Fibroblast of lung (primary cell): Measurements from ENCODE around the gene C12orf56. TPM values are rescaled to one million over a fixed set of nuclear protein-coding genes. Genes with fewer than 3 reads are reported as not detected.

ENCODE experiments used
- DNase-seq, 2 donors: peaks; one replicate each; pipeline versions ENCODE4 v3.0.0 to v3.0.0-alpha.2; 2010; ENCODE audit warnings: low read depth in 2 of 2
- H2AFZ ChIP-seq: 2 replicates; pipeline ENCODE4 v1.5.1; 2012; ENCODE audit warnings: low read length, control low read depth, inconsistent platforms
- H3K27ac ChIP-seq: 2 replicates; pipeline ENCODE4 v1.5.1; 2011; ENCODE audit warnings: low read length, control low read depth; ENCODE audit not compliant: insufficient read depth
- H3K27me3 ChIP-seq: 2 replicates; pipeline ENCODE4 v1.5.1; 2011; ENCODE audit warnings: mild to moderate bottlenecking, low read length; ENCODE audit not compliant: control insufficient read depth, insufficient read depth
- H3K36me3 ChIP-seq: 2 replicates; pipeline ENCODE4 v1.5.1; 2011; ENCODE audit warnings: low read length; ENCODE audit not compliant: control insufficient read depth, insufficient read depth
- H3K4me1 ChIP-seq: 2 replicates; pipeline ENCODE4 v1.5.1; 2011; ENCODE audit warnings: low read length; ENCODE audit not compliant: control insufficient read depth, insufficient read depth; ENCODE audit errors: extremely low read depth
- H3K4me2 ChIP-seq: 2 replicates; pipeline ENCODE4 v1.5.1; 2011; ENCODE audit warnings: low read length, control low read depth; ENCODE audit not compliant: insufficient read depth; ENCODE audit errors: extremely low read depth
- H3K4me3 ChIP-seq, 4 experiments: fragments of 200-600 bp in 1 of 4; sonication (generic) in 1 of 4; replicated peaks in 1 of 4; 2 replicates each; pipeline ENCODE4 v1.5.1; 2011 to 2016; ENCODE audit warnings: low read length in 4 of 4, low read depth in 3 of 4, mild to moderate bottlenecking in 3 of 4, control low read depth in 2 of 4, inconsistent platforms in 1 of 4, mixed read lengths in 1 of 4; ENCODE audit not compliant: insufficient read depth in 1 of 4; ENCODE audit errors: control extremely low read depth in 1 of 4
- H3K79me2 ChIP-seq: 2 replicates; pipeline ENCODE4 v1.5.1; 2012; ENCODE audit warnings: mild to moderate bottlenecking, low read length, inconsistent platforms; ENCODE audit not compliant: control insufficient read depth, insufficient read depth
- H3K9ac ChIP-seq: 2 replicates; pipeline ENCODE4 v1.5.1; 2011; ENCODE audit warnings: mild to moderate bottlenecking, low read length, control low read depth; ENCODE audit not compliant: insufficient read depth
- H3K9me3 ChIP-seq: 2 replicates; pipeline ENCODE4 v1.5.1; 2012; ENCODE audit warnings: low read depth, low read length; ENCODE audit not compliant: control insufficient read depth, insufficient read depth
- H4K20me1 ChIP-seq: 2 replicates; pipeline ENCODE4 v1.5.1; 2011; ENCODE audit warnings: low read length; ENCODE audit not compliant: control insufficient read depth, insufficient read depth; ENCODE audit errors: extremely low read depth
- CTCF ChIP-seq, 2 donors: IDR thresholded peaks in 1 of 2; conservative IDR thresholded peaks in 1 of 2; 1 replicate in 1 of 2; 2 replicates in 1 of 2; pipeline ENCODE4 v1.5.1; 2011 to 2012; ENCODE audit warnings: low read length in 2 of 2, control low read depth in 1 of 2, inconsistent platforms in 1 of 2, low read depth in 1 of 2, mild to moderate bottlenecking in 1 of 2
- EZH2 ChIP-seq: IDR thresholded peaks from 2 replicates; pipeline ENCODE4 v1.5.1; 2012; ENCODE audit warnings: low read length, control low read depth, mild to moderate bottlenecking; ENCODE audit errors: missing control alignments
- polyA plus RNA-seq, 2 donors: library from polyadenylated mRNA; depleted of rRNA in 1 of 2; stranded (reverse) in 1 of 2; unstranded in 1 of 2; fragments of >200 nt; gene quantifications; 2 replicates each; pipeline ENCODE4 v1.2.1, GENCODE V29; 2011 to 2012; ENCODE audit warnings: missing spikeins in 1 of 2
- total RNA-seq: library from RNA; depleted of rRNA; stranded (reverse); fragments of >200 nt; gene quantifications from 2 replicates; pipeline ENCODE4 v1.2.1, GENCODE V29; 2014

C12orf56 gene
- total and polyA plus RNA-seq, 2 donors (not counting 1 experiment from before 2014, with no cell fraction given) = 0.10 to 1.5 TPM

- Histone ChIP-seq H3K27me3 (no peaks in the 10 kb centered on the region), H3K4me2 (no peak overlapping the region), H4K20me1 (no peaks in the 10 kb centered on the region), H3K36me3 (peaks cover 17% of the 10 kb centered on the region), H3K4me3 (no peak overlapping the region), H3K27ac (no peak overlapping the region), H3K79me2 (no peaks in the 10 kb centered on the region), H3K9ac (no peak overlapping the region), H2AFZ (no peak overlapping the region), H3K9me3 (no peaks in the 10 kb centered on the region), H3K4me1 (no peaks in the 10 kb centered on the region)
- DNase-seq = no peak
- TF ChIP-seq EZH2 (no peak), CTCF (conservative IDR thresholded peaks at IDR 0.05 in 1 of 2, IDR thresholded peaks at IDR 0.05 in 1 of 2; ENCODE audit: low read depth in 1 of 2, low read length in 2 of 2) (no peak)
Measured at GRCh38 chr12:64427988-64428387, 37.4 kb upstream of the C12orf56 start.

- Histone ChIP-seq H3K36me3 (peaks cover 13% of the 10 kb centered on the region), H3K79me2 (no peaks in the 10 kb centered on the region), H2AFZ (no peak overlapping the region), H4K20me1 (no peaks in the 10 kb centered on the region), H3K27ac (no peak overlapping the region), H3K9me3 (no peaks in the 10 kb centered on the region), H3K4me2 (no peak overlapping the region), H3K4me3 (no peak overlapping the region), H3K4me1 (no peaks in the 10 kb centered on the region), H3K27me3 (no peaks in the 10 kb centered on the region), H3K9ac (no peak overlapping the region)
- no peak for TF ChIP-seq CTCF (conservative IDR thresholded peaks at IDR 0.05 in 1 of 2, IDR thresholded peaks at IDR 0.05 in 1 of 2; ENCODE audit: low read depth in 1 of 2, low read length in 2 of 2)
- no peak for TF ChIP-seq EZH2
- DNase-seq = no peak
Measured at GRCh38 chr12:64419696-64420095, 29.1 kb upstream of the C12orf56 start.

GRCh38 chr12:64418209-64418608 lies 27.7 kb upstream of the C12orf56 start:
- H3K27me3 ChIP-seq = no peaks in the 10 kb centered on the region
- peaks cover 17% of the 10 kb centered on the region for H3K36me3 ChIP-seq
- H3K9me3 ChIP-seq = no peaks in the 10 kb centered on the region
- no peak for DNase-seq
- no peak overlapping the region for H3K4me2 ChIP-seq
- H2AFZ ChIP-seq = no peak overlapping the region
- H3K9ac ChIP-seq = no peak overlapping the region
- no peaks in the 10 kb centered on the region for H3K4me1 ChIP-seq
- no peaks in the 10 kb centered on the region for H4K20me1 ChIP-seq
- H3K4me3 ChIP-seq = no peak overlapping the region
- H3K79me2 ChIP-seq = peaks cover 2% of the 10 kb centered on the region
- no peak overlapping the region for H3K27ac ChIP-seq
- no peak for TF ChIP-seq CTCF (conservative IDR thresholded peaks at IDR 0.05 in 1 of 2, IDR thresholded peaks at IDR 0.05 in 1 of 2; ENCODE audit: low read depth in 1 of 2, low read length in 2 of 2)
- no peak for TF ChIP-seq EZH2
